ENCODE results near the gene BBS9. TPM values are rescaled to one million over a fixed set of nuclear protein-coding genes. Genes with fewer than 3 reads are reported as not detected.

The BBS9 gene
- total RNA-seq, 1 donor from 2014 or later, result 31.2 TPM

DNA sequence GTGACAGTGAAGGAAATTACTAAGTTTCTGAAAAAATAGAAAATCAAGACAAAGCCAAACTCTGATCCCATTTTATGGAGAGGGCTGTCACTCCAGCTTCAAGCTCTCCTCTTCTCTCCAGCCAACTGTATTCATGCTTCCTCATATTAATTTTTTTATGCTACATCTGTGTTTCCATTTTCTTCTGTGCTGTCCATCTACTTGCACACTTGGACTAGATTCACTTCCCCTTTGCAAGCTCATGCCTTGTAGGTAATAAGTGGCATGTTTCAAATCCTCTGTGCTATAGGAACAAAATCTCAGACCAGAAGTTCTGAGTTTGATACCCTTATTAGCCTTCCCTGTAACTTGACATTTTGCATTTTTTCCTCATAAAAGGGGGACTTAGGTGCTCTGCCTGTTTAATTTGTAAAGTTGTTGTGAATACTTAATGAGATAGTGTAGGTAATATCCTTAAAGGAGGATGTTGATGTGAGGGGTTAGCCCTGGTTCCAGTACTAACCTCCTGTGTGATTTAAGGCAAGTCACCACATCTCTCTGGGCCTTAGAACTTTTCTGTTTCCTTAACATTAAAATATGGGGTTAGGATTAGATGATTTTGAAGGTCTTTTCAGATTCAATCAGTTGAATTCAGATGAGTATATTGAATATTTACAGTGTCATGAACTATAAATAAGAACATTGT lies 358.8 kb downstream of the BBS9 start:
- no peaks in the 10 kb centered on the region for H3K36me3 ChIP-seq
- TF ChIP-seq, protein P1, sequence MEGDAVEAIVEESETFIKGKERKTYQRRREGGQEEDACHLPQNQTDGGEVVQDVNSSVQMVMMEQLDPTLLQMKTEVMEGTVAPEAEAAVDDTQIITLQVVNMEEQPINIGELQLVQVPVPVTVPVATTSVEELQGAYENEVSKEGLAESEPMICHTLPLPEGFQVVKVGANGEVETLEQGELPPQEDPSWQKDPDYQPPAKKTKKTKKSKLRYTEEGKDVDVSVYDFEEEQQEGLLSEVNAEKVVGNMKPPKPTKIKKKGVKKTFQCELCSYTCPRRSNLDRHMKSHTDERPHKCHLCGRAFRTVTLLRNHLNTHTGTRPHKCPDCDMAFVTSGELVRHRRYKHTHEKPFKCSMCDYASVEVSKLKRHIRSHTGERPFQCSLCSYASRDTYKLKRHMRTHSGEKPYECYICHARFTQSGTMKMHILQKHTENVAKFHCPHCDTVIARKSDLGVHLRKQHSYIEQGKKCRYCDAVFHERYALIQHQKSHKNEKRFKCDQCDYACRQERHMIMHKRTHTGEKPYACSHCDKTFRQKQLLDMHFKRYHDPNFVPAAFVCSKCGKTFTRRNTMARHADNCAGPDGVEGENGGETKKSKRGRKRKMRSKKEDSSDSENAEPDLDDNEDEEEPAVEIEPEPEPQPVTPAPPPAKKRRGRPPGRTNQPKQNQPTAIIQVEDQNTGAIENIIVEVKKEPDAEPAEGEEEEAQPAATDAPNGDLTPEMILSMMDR (IDR thresholded peaks at IDR 0.05), result no peak
- H3K9me3 ChIP-seq, result no peaks in the 10 kb centered on the region
- intact Hi-C loops (cut with DNase I), result no loop called here
- H3K4me1 ChIP-seq, result no peaks in the 10 kb centered on the region
- H3K27ac ChIP-seq, result no peak overlapping the region
- H3K4me3 ChIP-seq, result no peak overlapping the region
- H3K27me3 ChIP-seq, result no peaks in the 10 kb centered on the region
- DNase-seq (ENCODE audit: extremely low spot score in 2 of 2), result no peak

DNA sequence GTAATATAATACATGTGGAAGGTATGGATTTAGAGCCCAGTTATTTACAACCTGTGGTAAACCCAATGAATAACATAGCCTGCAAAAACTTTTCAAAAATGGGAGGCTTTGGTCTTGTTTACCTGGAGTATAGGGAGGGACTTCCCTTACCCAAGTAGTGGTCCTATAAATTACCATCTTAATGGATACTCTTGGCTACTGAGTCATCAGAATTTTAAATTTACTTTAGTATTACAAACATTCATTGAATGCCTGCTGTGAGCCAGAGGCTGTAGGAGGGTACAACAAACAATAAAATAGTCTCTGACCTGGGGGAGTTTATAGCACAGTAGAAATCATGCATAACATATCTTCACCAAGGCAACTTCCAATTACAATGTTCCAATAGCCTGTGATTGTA lies 365.1 kb downstream of the BBS9 start:
- H3K27ac ChIP-seq, result no peak overlapping the region
- intact Hi-C loops (cut with DNase I), result no loop called here
- DNase-seq (ENCODE audit: extremely low spot score in 2 of 2), result no peak
- H3K4me3 ChIP-seq, result no peak overlapping the region
- H3K27me3 ChIP-seq, result no peaks in the 10 kb centered on the region
- peaks cover 12% of the 10 kb centered on the region for H3K4me1 ChIP-seq
- no peak for TF ChIP-seq POLR2AphosphoS5 (IDR thresholded peaks at IDR 0.05; ENCODE audit: insufficient read depth in 1 of 2, low read depth in 1 of 2)
- TF ChIP-seq, protein P1 (IDR thresholded peaks at IDR 0.05), result no peak
- TF ChIP-seq POLR2A (IDR thresholded peaks at IDR 0.05), result no peak
- H3K36me3 ChIP-seq, result no peaks in the 10 kb centered on the region
- no peaks in the 10 kb centered on the region for H3K9me3 ChIP-seq

DNA sequence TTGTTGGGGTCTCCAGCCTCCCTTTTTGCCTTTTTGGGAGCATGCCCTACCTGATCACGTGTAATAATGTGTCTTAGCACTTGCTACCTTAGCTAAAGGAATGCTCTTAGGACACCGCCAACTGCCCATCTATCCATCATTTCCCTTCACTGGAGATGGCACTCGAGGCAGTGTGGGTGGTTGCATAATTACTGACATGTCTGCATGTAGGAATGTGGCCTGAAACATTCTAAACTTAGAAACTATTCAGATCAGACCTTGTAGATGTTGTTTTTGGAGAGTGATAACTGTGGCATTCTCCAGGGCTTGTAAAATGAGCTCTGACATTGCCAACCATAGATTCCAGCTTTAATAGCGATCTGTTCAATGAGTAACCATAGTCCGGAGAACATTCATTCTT lies 365.8 kb downstream of the BBS9 start:
- intact Hi-C loops (cut with DNase I), result no loop called here
- Histone ChIP-seq H3K27me3 (no peaks in the 10 kb centered on the region), H3K36me3 (no peaks in the 10 kb centered on the region), H3K4me3 (no peak overlapping the region), H3K9me3 (no peaks in the 10 kb centered on the region), H3K4me1 (peaks cover 13% of the 10 kb centered on the region), H3K27ac (no peak overlapping the region)
- no peak for TF ChIP-seq POLR2A (IDR thresholded peaks at IDR 0.05)
- TF ChIP-seq POLR2AphosphoS5 (IDR thresholded peaks at IDR 0.05; ENCODE audit: insufficient read depth in 1 of 2, low read depth in 1 of 2), result no peak
- TF ChIP-seq, protein P1 (IDR thresholded peaks at IDR 0.05), result no peak
- no peak for DNase-seq (ENCODE audit: extremely low spot score in 2 of 2)

DNA sequence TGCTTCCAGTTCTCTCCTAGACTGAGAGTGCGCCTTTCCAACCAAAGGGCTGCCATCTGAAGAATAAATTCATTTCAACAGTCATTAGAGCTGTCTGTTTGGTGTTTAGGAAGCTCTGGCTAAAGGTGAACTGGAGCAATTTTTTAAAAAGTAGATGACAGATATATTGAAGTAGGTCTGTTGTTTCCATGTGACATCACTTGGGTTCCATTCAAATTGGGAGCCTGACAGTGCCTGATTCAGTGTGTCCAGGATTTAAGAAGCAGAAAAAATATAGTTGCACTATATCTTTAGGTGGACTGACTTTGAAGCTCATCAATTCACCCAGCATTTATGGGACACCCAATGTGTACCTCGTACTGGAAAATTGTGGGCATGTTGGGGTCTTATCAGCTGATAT lies 367.7 kb downstream of the BBS9 start:
- TF ChIP-seq POLR2A (IDR thresholded peaks at IDR 0.05), result no peak
- no peak for TF ChIP-seq POLR2AphosphoS5 (IDR thresholded peaks at IDR 0.05; ENCODE audit: insufficient read depth in 1 of 2, low read depth in 1 of 2)
- TF ChIP-seq, protein P1 (IDR thresholded peaks at IDR 0.05), result no peak
- intact Hi-C loops (cut with DNase I), result no loop called here
- Histone ChIP-seq H3K9me3 (no peaks in the 10 kb centered on the region), H3K36me3 (no peaks in the 10 kb centered on the region), H3K27ac (no peak overlapping the region), H3K4me3 (no peak overlapping the region), H3K27me3 (no peaks in the 10 kb centered on the region), H3K4me1 (peaks cover 18% of the 10 kb centered on the region)
- no peak for DNase-seq (ENCODE audit: extremely low spot score in 2 of 2)
